Kidney glomerular epithelial cell (primary cell): ENCODE data around the gene HOXA3.

Experiments
- DNase-seq: peaks from one replicate; lab custom pipeline; 2025; lab: John Stamatoyannopoulos, UW

Gene HOXA3

GRCh38 chr7:27189295-27189996, 37.1 kb upstream of the HOXA3 start:
- DNase-seq, result peak; percentile 33

GRCh38 chr7:27188386-27189294, 36.3 kb upstream of the HOXA3 start:
- DNase-seq, result no peak

- no peak for DNase-seq
Measured at GRCh38 chr7:27187475-27188385, 35.3 kb upstream of the HOXA3 start.

GRCh38 chr7:27186668-27187474, 34.5 kb upstream of the HOXA3 start:
- no peak for DNase-seq

- no peak for DNase-seq
Measured at GRCh38 chr7:27185854-27186667, 33.7 kb upstream of the HOXA3 start.

GRCh38 chr7:27185013-27185853, 32.9 kb upstream of the HOXA3 start, which contains the start of gene HOXA11:
HOXA11 (minus strand) TSS chr7:27185232; CDS start chr7:27185144, 88 bp downstream.
- no peak for DNase-seq

- no peak for DNase-seq
Measured at GRCh38 chr7:27184337-27185012, 32.1 kb upstream of the HOXA3 start.

GRCh38 chr7:27183682-27184336, 31.4 kb upstream of the HOXA3 start:
- no peak for DNase-seq

- no peak for DNase-seq
Measured at GRCh38 chr7:27182861-27183681, 30.7 kb upstream of the HOXA3 start.

- no peak for DNase-seq
Measured at GRCh38 chr7:27182285-27182841, 30.0 kb upstream of the HOXA3 start.

GRCh38 chr7:27181795-27182275, 29.5 kb upstream of the HOXA3 start:
- no peak for DNase-seq

- DNase-seq, result no peak
Measured at GRCh38 chr7:27180431-27181420, 28.3 kb upstream of the HOXA3 start.

GRCh38 chr7:27179503-27180430, 27.4 kb upstream of the HOXA3 start:
- no peak for DNase-seq

- DNase-seq, result no peak
Measured at GRCh38 chr7:27179030-27179429, 26.6 kb upstream of the HOXA3 start.

- DNase-seq, result no peak
Measured at GRCh38 chr7:27178366-27178765, 26.0 kb upstream of the HOXA3 start.
